ENCODE data around the gene KISS1. TPM values are rescaled to one million over a fixed set of nuclear protein-coding genes. Genes with fewer than 3 reads are reported as not detected.

Gene KISS1
- total RNA-seq, 2 donors from 2014 or later, result not detected

GRCh38 chr1:204225841-204226735 is 29.8 kb upstream of the KISS1 start:
- DNase-seq (ENCODE audit: low spot score), result no peak
- Histone ChIP-seq H3K27me3 (no peaks in the 10 kb centered on the region), H3K36me3 (peaks cover 49% of the 10 kb centered on the region), H3K9me3 (no peaks in the 10 kb centered on the region), H3K27ac (no peak overlapping the region), H3K4me3 (no peak overlapping the region), H3K4me1 (no peaks in the 10 kb centered on the region)
- TF ChIP-seq, protein P1, sequence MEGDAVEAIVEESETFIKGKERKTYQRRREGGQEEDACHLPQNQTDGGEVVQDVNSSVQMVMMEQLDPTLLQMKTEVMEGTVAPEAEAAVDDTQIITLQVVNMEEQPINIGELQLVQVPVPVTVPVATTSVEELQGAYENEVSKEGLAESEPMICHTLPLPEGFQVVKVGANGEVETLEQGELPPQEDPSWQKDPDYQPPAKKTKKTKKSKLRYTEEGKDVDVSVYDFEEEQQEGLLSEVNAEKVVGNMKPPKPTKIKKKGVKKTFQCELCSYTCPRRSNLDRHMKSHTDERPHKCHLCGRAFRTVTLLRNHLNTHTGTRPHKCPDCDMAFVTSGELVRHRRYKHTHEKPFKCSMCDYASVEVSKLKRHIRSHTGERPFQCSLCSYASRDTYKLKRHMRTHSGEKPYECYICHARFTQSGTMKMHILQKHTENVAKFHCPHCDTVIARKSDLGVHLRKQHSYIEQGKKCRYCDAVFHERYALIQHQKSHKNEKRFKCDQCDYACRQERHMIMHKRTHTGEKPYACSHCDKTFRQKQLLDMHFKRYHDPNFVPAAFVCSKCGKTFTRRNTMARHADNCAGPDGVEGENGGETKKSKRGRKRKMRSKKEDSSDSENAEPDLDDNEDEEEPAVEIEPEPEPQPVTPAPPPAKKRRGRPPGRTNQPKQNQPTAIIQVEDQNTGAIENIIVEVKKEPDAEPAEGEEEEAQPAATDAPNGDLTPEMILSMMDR (IDR thresholded peaks at IDR 0.05), result no peak

DNA sequence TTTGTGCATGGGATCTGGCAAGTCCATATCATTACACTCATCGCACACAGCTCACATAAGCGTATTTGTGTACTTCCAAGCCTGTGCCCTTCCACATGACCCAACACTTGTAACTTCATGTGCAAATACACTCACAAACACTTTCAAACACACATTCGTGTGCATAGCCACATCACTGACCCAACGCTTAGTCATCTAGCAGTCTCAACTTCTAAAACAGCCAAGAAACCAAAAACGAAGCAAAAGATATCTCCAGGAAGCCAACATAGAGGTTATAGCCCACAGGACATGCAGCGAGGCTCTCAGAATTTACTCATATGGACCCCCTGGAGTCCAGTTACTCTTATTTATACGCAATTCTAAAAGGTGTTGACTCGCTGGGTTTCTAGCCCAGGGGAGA is 28.4 kb upstream of the KISS1 start:
- H3K9me3 ChIP-seq, result no peaks in the 10 kb centered on the region
- TF ChIP-seq, protein P1 (IDR thresholded peaks at IDR 0.05), result no peak
- DNase-seq (ENCODE audit: low spot score), result no peak
- peaks cover 37% of the 10 kb centered on the region for H3K36me3 ChIP-seq
- no peaks in the 10 kb centered on the region for H3K4me1 ChIP-seq
- no peak overlapping the region for H3K4me3 ChIP-seq
- no peak overlapping the region for H3K27ac ChIP-seq
- H3K27me3 ChIP-seq, result no peaks in the 10 kb centered on the region

GRCh38 chr1:204223129-204223860 is 27.0 kb upstream of the KISS1 start:
- no peaks in the 10 kb centered on the region for H3K27me3 ChIP-seq
- TF ChIP-seq, protein P1 (IDR thresholded peaks at IDR 0.05), result no peak
- H3K27ac ChIP-seq, result no peak overlapping the region
- no peak for DNase-seq (ENCODE audit: low spot score)
- H3K4me1 ChIP-seq, result no peaks in the 10 kb centered on the region
- H3K9me3 ChIP-seq, result no peaks in the 10 kb centered on the region
- peaks cover 27% of the 10 kb centered on the region for H3K36me3 ChIP-seq
- no peak overlapping the region for H3K4me3 ChIP-seq

DNA sequence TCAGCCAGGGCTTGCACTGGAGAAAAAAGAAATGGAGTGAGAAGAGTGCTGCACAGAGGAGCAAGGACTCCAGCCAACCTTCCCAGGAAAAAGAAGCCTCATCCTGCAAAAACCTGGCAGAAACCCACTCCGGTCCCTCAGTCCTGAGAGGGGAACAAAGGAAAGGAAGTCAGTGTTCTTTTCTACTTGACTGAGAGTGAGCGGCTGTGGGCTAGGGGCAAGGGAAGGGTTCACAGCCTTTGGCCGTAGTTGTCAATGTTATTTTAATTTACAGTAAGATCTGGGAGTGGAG is 26.4 kb upstream of the KISS1 start:
- Histone ChIP-seq H3K27ac (no peak overlapping the region), H3K27me3 (no peaks in the 10 kb centered on the region), H3K36me3 (peaks cover 21% of the 10 kb centered on the region), H3K9me3 (no peaks in the 10 kb centered on the region), H3K4me1 (no peaks in the 10 kb centered on the region), H3K4me3 (no peak overlapping the region)
- TF ChIP-seq, protein P1 (IDR thresholded peaks at IDR 0.05), result no peak
- no peak for DNase-seq (ENCODE audit: low spot score)

GRCh38 chr1:204222006-204222763 is 25.9 kb upstream of the KISS1 start:
- Histone ChIP-seq H3K4me3 (no peak overlapping the region), H3K9me3 (no peaks in the 10 kb centered on the region), H3K27ac (no peak overlapping the region), H3K36me3 (peaks cover 18% of the 10 kb centered on the region), H3K27me3 (no peaks in the 10 kb centered on the region), H3K4me1 (no peaks in the 10 kb centered on the region)
- TF ChIP-seq, protein P1 (IDR thresholded peaks at IDR 0.05), result no peak
- DNase-seq (ENCODE audit: low spot score), result no peak
